Measurements from ENCODE around the gene CCNY.
A peak's percentile ranks its signal among the peaks of the same experiment; 100 is the strongest.

CCNY gene

DNA sequence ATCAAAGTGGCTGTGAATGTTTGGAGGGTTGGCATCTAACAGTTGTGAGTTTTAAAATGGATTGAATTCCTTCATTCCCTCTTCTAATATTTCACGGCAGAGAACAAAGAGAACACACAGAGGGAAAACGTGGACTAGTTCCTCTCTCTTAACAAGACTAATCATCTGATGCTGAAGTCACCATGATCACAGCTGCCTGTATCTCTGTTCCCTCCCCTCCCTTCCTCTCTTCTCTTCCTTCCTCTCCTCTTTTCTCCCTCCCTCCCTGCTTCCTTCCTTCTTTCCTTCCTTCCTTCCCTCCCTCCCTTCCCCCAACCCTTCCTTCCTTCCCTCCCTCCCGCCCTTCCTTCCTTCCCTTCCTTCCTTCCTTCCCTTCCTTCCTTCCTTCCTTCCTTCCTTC is 258.8 kb downstream of the CCNY start:
- no peak overlapping the region for H3K27ac ChIP-seq
- TF ChIP-seq ZFX (IDR thresholded peaks at IDR 0.05; ENCODE audit: borderline replicate concordance), result no peak
- TF ChIP-seq, protein P1, sequence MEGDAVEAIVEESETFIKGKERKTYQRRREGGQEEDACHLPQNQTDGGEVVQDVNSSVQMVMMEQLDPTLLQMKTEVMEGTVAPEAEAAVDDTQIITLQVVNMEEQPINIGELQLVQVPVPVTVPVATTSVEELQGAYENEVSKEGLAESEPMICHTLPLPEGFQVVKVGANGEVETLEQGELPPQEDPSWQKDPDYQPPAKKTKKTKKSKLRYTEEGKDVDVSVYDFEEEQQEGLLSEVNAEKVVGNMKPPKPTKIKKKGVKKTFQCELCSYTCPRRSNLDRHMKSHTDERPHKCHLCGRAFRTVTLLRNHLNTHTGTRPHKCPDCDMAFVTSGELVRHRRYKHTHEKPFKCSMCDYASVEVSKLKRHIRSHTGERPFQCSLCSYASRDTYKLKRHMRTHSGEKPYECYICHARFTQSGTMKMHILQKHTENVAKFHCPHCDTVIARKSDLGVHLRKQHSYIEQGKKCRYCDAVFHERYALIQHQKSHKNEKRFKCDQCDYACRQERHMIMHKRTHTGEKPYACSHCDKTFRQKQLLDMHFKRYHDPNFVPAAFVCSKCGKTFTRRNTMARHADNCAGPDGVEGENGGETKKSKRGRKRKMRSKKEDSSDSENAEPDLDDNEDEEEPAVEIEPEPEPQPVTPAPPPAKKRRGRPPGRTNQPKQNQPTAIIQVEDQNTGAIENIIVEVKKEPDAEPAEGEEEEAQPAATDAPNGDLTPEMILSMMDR (IDR thresholded peaks at IDR 0.05), result no peak

DNA sequence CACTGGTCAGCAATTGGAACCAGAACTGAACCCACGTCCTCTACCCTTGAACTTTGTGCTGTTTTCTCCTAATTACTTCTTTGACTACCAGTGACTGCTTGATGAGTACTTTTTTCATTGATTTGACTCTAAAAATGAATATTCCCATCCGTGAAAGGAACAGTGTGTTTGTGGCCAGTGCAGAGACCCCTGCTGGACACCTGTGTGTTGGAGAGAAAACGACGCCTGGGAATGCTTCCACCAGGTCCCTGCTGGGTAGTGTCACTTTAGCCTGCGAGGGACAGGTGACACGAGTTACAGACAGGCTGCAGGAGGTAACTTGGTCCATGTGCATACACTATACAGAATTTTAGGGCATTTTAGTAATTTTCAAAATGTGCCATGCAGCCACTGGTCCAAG is 262.1 kb downstream of the CCNY start:
- no peak overlapping the region for H3K27ac ChIP-seq
- TF ChIP-seq, protein P1 (IDR thresholded peaks at IDR 0.05), result peak; percentile 61
- TF ChIP-seq ZFX (IDR thresholded peaks at IDR 0.05; ENCODE audit: borderline replicate concordance), result no peak

DNA sequence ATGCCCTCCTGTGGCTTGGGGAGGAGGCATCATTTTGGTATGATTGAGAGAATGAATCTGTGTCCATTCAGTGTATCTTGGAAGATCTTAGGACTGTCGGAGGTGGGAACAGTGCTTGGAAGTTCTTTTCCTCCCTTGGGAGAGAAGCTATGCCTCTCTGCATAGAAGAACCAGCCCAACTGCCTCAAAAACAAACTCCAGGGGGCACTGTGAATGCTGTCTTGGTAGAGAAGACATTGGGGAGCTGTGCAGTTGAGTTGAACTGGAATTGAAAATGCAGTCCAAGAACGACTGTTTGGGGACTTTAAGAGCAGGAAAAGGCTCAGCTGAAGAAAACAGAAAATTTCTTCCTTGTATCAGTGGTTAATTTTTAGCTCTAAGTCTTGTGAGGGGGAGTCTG is 263.9 kb downstream of the CCNY start:
- TF ChIP-seq ZFX (IDR thresholded peaks at IDR 0.05; ENCODE audit: borderline replicate concordance), result no peak
- TF ChIP-seq, protein P1 (IDR thresholded peaks at IDR 0.05), result no peak
- H3K27ac ChIP-seq, result no peak overlapping the region

DNA sequence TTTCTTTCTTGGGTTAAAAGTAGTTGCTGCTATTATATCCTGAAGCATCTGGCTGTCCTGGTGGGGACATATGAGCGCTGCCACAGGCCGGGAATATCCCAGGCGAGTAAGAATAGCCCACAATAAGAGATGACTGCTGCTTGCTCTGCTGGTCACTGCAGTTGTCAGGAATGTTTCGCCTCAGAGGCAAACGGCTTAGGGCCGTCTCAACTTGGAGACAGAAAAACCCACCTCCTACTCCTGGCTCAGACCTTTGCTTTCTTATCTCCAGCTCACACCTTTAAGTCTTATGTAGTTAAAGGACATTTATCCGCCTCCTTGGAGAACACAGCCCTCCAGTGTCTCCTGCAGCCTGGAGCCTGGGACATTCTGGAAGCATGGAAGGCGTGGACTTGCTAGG is 268.9 kb downstream of the CCNY start, which contains the start of gene GJD4:
TSS of gene GJD4 (plus strand) at position 151 of the 400 bp plus-strand sequence. CDS start at position 378, 227 bp downstream.
- TF ChIP-seq ZFX (IDR thresholded peaks at IDR 0.05; ENCODE audit: borderline replicate concordance), result no peak
- TF ChIP-seq, protein P1 (IDR thresholded peaks at IDR 0.05), result no peak

DNA sequence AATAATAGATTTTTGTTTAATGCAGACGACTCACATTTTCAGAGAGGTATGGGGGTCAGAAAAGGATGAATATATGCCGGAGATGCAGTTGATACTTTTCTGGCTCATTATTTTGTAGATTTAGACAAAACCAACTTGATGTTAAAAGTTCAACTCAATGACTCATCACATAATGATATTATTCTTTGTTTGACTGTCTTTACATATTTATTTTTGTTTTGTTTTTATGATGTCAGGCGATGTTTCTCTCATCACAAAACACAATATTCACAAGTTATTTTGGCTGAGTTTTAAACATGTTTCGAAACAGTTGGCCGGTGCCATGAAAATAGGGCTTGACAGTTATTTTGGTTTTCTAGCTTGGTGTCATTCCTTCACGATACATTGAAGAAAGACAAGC is 270.1 kb downstream of the CCNY start:
- TF ChIP-seq ZFX (IDR thresholded peaks at IDR 0.05; ENCODE audit: borderline replicate concordance), result no peak
- TF ChIP-seq, protein P1 (IDR thresholded peaks at IDR 0.05), result no peak
- no peak overlapping the region for H3K27ac ChIP-seq

More for the DNA sequence above, 268.9 kb downstream of the CCNY start, which contains the start of gene GJD4:
- no peak within 1 kb of the TSS for H3K27ac ChIP-seq

DNA sequence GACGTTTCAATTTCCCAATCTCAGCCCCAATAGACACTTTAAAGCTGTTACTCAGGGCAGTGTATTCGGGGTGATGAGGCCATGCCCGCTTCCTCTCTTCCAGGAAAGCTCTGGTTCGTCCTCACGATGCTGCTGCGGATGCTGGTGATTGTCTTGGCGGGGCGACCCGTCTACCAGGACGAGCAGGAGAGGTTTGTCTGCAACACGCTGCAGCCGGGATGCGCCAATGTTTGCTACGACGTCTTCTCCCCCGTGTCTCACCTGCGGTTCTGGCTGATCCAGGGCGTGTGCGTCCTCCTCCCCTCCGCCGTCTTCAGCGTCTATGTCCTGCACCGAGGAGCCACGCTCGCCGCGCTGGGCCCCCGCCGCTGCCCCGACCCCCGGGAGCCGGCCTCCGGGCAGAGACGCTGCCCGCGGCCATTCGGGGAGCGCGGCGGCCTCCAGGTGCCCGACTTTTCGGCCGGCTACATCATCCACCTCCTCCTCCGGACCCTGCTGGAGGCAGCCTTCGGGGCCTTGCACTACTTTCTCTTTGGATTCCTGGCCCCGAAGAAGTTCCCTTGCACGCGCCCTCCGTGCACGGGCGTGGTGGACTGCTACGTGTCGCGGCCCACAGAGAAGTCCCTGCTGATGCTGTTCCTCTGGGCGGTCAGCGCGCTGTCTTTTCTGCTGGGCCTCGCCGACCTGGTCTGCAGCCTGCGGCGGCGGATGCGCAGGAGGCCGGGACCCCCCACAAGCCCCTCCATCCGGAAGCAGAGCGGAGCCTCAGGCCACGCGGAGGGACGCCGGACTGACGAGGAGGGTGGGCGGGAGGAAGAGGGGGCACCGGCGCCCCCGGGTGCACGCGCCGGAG is 271.4 kb downstream of the CCNY start:
- no peak overlapping the region for H3K27ac ChIP-seq
- TF ChIP-seq, protein P1 (IDR thresholded peaks at IDR 0.05), result no peak
- no peak for TF ChIP-seq ZFX (IDR thresholded peaks at IDR 0.05; ENCODE audit: borderline replicate concordance)

DNA sequence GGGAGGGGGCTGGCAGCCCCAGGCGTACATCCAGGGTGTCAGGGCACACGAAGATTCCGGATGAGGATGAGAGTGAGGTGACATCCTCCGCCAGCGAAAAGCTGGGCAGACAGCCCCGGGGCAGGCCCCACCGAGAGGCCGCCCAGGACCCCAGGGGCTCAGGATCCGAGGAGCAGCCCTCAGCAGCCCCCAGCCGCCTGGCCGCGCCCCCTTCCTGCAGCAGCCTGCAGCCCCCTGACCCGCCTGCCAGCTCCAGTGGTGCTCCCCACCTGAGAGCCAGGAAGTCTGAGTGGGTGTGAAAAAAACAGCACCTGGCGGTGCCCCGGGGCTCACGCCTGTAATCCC is 272.0 kb downstream of the CCNY start:
- no peak overlapping the region for H3K27ac ChIP-seq
- TF ChIP-seq, protein P1 (IDR thresholded peaks at IDR 0.05), result no peak
- no peak for TF ChIP-seq ZFX (IDR thresholded peaks at IDR 0.05; ENCODE audit: borderline replicate concordance)
